Panc1 (cell line): Measurements from ENCODE around the gene TFDP2. TPM values are rescaled to one million over a fixed set of nuclear protein-coding genes. Genes with fewer than 3 reads are reported as not detected.

Source experiments
- ATAC-seq: fragments of 200-7000 bp; cut with Tn5 transposase; 2 replicates; pipeline ENCODE4 v1.9.1; 2020; ENCODE audit warnings: mild to moderate bottlenecking, moderate library complexity
- BruUV-seq: library from RNA; stranded (reverse); fragments of 400-500 nt; replicated peaks from 2 replicates; lab custom pipeline; 2021; lab: Mats Ljungman, UMichigan
- CTCF ChIA-PET: fragments of 300-600 bp; sonication (Branson Sonifier 250); formaldehyde crosslinking; loops from one replicate; lab custom pipeline; 2022; ENCODE audit warnings: antibody characterized with exemption; lab: Charles Lee
- POLR2A ChIA-PET: fragments of 300-600 bp; sonication (Branson Sonifier 250); formaldehyde crosslinking; loops from one replicate; lab custom pipeline; 2022; ENCODE audit warnings: antibody characterized with exemption; lab: Charles Lee
- DNase-seq: peaks from one replicate; pipeline ENCODE4 v3.0.0-alpha.2; 2010; ENCODE audit warnings: low read depth, low spot score
- H3K27ac ChIP-seq: 2 replicates; pipeline ENCODE4 v1.5.1; 2011; ENCODE audit warnings: mild to moderate bottlenecking, low read length, inconsistent platforms
- H3K27me3 ChIP-seq: fragments of 200-500 bp; sonication (Bioruptor generic); 2 replicates; pipeline ENCODE4 v1.6.0; 2014; ENCODE audit warnings: low read length, inconsistent platforms; ENCODE audit not compliant: control insufficient read depth, insufficient read depth
- H3K36me3 ChIP-seq: fragments of 200-500 bp; sonication (Bioruptor generic); 2 replicates; pipeline ENCODE4 v1.5.1; 2014; ENCODE audit warnings: inconsistent platforms, mild to moderate bottlenecking, low read length, moderate library complexity; ENCODE audit not compliant: control insufficient read depth, insufficient read depth
- H3K4me1 ChIP-seq: 2 replicates; pipeline ENCODE4 v1.5.1; 2011; ENCODE audit warnings: inconsistent platforms, mild to moderate bottlenecking, low read length, moderate library complexity; ENCODE audit not compliant: control insufficient read depth, insufficient read depth
- H3K4me3 ChIP-seq, 2 experiments: 2 replicates each; pipeline ENCODE4 v1.5.1; 2011 to 2012; ENCODE audit warnings: low read depth in 2 of 2, low read length in 2 of 2, mild to moderate bottlenecking in 2 of 2, inconsistent platforms in 1 of 2, moderate library complexity in 1 of 2
- H3K9me3 ChIP-seq: fragments of 200-500 bp; sonication (Bioruptor generic); 2 replicates; pipeline ENCODE4 v1.5.1; 2014; ENCODE audit warnings: low read depth, mild to moderate bottlenecking, inconsistent platforms, low read length, moderate library complexity; ENCODE audit not compliant: control insufficient read depth, insufficient read depth
- CTCF ChIP-seq: fragments of 450-650 bp; IDR thresholded peaks from 2 replicates; pipeline ENCODE4 v1.5.1; 2017; ENCODE audit warnings: mild to moderate bottlenecking
- POLR2AphosphoS5 ChIP-seq: IDR thresholded peaks from 2 replicates; pipeline ENCODE4 v1.6.1; 2012; ENCODE audit warnings: mild to moderate bottlenecking, low read depth, low read length, moderate library complexity
- SIN3A ChIP-seq: IDR thresholded peaks from 2 replicates; pipeline ENCODE4 v1.6.1; 2012; ENCODE audit warnings: low read depth, mild to moderate bottlenecking, low read length, moderate library complexity, borderline replicate concordance; ENCODE audit not compliant: insufficient read depth
- TCF7L2 ChIP-seq: IDR thresholded peaks from 2 replicates; pipeline ENCODE4 v1.6.1; 2011; ENCODE audit warnings: mild to moderate bottlenecking, low read depth, low read length, inconsistent platforms
- in situ Hi-C: cut with HindIII; loops from 2 replicates; pipeline ENCODE4 v1.10.0; 2016; ENCODE audit warnings: low sequenced_read_pairs, low pct_unique_long_range_greater_than_20kb
- intact Hi-C: fragments of 100-400 bp; cut with micrococcal nuclease; formaldehyde crosslinking; loops from one replicate; pipeline ENCODE4 v1.10.0; 2022; ENCODE audit not compliant: unreplicated experiment
- total RNA-seq: library from RNA; stranded (reverse); gene quantifications from one replicate; pipeline ENCODE4 v1.2.1, GENCODE V29; 2021; ENCODE audit not compliant: unreplicated experiment
- TF ChIP-seq, protein P1 (sequence below), 2 experiments: IDR thresholded peaks; 2 replicates each; pipeline ENCODE4 v1.6.1; 2011 to 2012; ENCODE audit warnings: low read depth in 2 of 2, control low read depth in 1 of 2, low read length in 1 of 2, mild to moderate bottlenecking in 1 of 2, moderate library complexity in 1 of 2; ENCODE audit not compliant: insufficient read depth in 1 of 2

Gene TFDP2
- total RNA-seq, 1 experiment from 2014 or later: 66.3 TPM

GRCh38 chr3:141960731-141961130 lies 188.6 kb downstream of the TFDP2 start:
- H3K27me3 ChIP-seq: no peaks in the 10 kb centered on the region
- intact Hi-C loops: loop anchor here (5.0 kb wide), 1 partner anchor 157 kb away; no protein-coding TSS in a partner anchor
- DNase-seq (no peak), ATAC-seq (no peak)
- H3K4me3 ChIP-seq: no peak overlapping the region
- CTCF ChIA-PET: no interaction called here
- BruUV-seq: no TSS peak
- H3K27ac ChIP-seq: no peak overlapping the region; the same call in 1 of the 2 replicates
- peaks cover 10% of the 10 kb centered on the region for H3K4me1 ChIP-seq
- in situ Hi-C loops: no loop called here
- H3K36me3 ChIP-seq: no peaks in the 10 kb centered on the region; the same call in 1 of the 2 replicates
- POLR2A ChIA-PET: no interaction called here
- H3K9me3 ChIP-seq: no peaks in the 10 kb centered on the region
- no peak for TF ChIP-seq CTCF
- no peak for TF ChIP-seq TCF7L2
- no peak for TF ChIP-seq POLR2AphosphoS5
- TF ChIP-seq SIN3A: no peak
- TF ChIP-seq, protein P1, sequence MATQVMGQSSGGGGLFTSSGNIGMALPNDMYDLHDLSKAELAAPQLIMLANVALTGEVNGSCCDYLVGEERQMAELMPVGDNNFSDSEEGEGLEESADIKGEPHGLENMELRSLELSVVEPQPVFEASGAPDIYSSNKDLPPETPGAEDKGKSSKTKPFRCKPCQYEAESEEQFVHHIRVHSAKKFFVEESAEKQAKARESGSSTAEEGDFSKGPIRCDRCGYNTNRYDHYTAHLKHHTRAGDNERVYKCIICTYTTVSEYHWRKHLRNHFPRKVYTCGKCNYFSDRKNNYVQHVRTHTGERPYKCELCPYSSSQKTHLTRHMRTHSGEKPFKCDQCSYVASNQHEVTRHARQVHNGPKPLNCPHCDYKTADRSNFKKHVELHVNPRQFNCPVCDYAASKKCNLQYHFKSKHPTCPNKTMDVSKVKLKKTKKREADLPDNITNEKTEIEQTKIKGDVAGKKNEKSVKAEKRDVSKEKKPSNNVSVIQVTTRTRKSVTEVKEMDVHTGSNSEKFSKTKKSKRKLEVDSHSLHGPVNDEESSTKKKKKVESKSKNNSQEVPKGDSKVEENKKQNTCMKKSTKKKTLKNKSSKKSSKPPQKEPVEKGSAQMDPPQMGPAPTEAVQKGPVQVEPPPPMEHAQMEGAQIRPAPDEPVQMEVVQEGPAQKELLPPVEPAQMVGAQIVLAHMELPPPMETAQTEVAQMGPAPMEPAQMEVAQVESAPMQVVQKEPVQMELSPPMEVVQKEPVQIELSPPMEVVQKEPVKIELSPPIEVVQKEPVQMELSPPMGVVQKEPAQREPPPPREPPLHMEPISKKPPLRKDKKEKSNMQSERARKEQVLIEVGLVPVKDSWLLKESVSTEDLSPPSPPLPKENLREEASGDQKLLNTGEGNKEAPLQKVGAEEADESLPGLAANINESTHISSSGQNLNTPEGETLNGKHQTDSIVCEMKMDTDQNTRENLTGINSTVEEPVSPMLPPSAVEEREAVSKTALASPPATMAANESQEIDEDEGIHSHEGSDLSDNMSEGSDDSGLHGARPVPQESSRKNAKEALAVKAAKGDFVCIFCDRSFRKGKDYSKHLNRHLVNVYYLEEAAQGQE (IDR thresholded peaks at IDR 0.05; ENCODE audit: insufficient read depth in 1 of 2, low read depth in 2 of 2, low read length in 1 of 2): no peak

- BruUV-seq: TSS peak; percentile 20
- in situ Hi-C loops: no loop called here
- Histone ChIP-seq H3K9me3 (no peaks in the 10 kb centered on the region), H3K27ac (peak overlapping the region; percentile 18; the same call in 1 of the 2 replicates), H3K27me3 (no peaks in the 10 kb centered on the region), H3K4me3 (no peak overlapping the region), H3K4me1 (peaks cover 10% of the 10 kb centered on the region), H3K36me3 (no peaks in the 10 kb centered on the region; the same call in 1 of the 2 replicates)
- no peak for TF ChIP-seq TCF7L2
- TF ChIP-seq POLR2AphosphoS5: no peak
- no peak for TF ChIP-seq SIN3A
- TF ChIP-seq, protein P1 (IDR thresholded peaks at IDR 0.05; ENCODE audit: insufficient read depth in 1 of 2, low read depth in 2 of 2, low read length in 1 of 2): no peak
- no peak for TF ChIP-seq CTCF
- DNase-seq (peak; percentile 35), ATAC-seq (peak; percentile 64)
- ChIA-PET POLR2A (no interaction called here), CTCF (interaction anchor here (1.0 kb wide), 1 partner anchor 29 kb away, joined by 3 read pairs; no protein-coding TSS in a partner anchor)
- intact Hi-C loops: loop anchor here (5.0 kb wide), 1 partner anchor 157 kb away; no protein-coding TSS in a partner anchor
These were observed 189.5 kb downstream of the TFDP2 start for GRCh38 chr3:141959589-141960554.
